NCI-H1092 (cell line): ENCODE results near the gene DDX39B.
"Not testable (repeated sequence)": the region's sequence is repeated elsewhere in the genome, so short reads cannot be mapped to it uniquely, and the experiment has no call there.

Experiments used
- DNase-seq: peaks from one replicate; lab custom pipeline; 2025; lab: John Stamatoyannopoulos, UW

Gene DDX39B

GRCh38 chr6:31575952-31576685 lies 34.3 kb upstream of the DDX39B start:
- no peak for DNase-seq

- DNase-seq = no peak
These were observed 33.6 kb upstream of the DDX39B start, which contains the start of gene TNF for GRCh38 chr6:31575335-31575901. Gene TNF, plus strand, starts transcription at chr6:31575565. Its CDS starts 177 bp downstream, at chr6:31575742.

- DNase-seq = no peak
These were observed 32.6 kb upstream of the DDX39B start for GRCh38 chr6:31574106-31575061.

GRCh38 chr6:31573239-31574105 lies 31.7 kb upstream of the DDX39B start:
- DNase-seq = no peak

- DNase-seq = no peak
These were observed 30.5 kb upstream of the DDX39B start, which contains the start of gene LTA for GRCh38 chr6:31572041-31572911. Gene LTA, plus strand, starts transcription at chr6:31572289. Its CDS starts 454 bp downstream, at chr6:31572743.

GRCh38 chr6:31569861-31570536 lies 28.2 kb upstream of the DDX39B start:
- no peak for DNase-seq

GRCh38 chr6:31568537-31568961 lies 26.7 kb upstream of the DDX39B start:
- DNase-seq = no peak

- DNase-seq = no peak
These were observed 25.9 kb upstream of the DDX39B start for GRCh38 chr6:31567531-31568370.

- DNase-seq = no peak
These were observed 18.9 kb upstream of the DDX39B start for GRCh38 chr6:31560697-31561058.

GRCh38 chr6:31559958-31560696 lies 18.3 kb upstream of the DDX39B start:
- DNase-seq = no peak

GRCh38 chr6:31559606-31559957 lies 17.8 kb upstream of the DDX39B start:
- DNase-seq = no peak

- DNase-seq = no peak
These were observed 17.1 kb upstream of the DDX39B start for GRCh38 chr6:31558631-31559500.

- DNase-seq = no peak
These were observed 16.5 kb upstream of the DDX39B start for GRCh38 chr6:31558318-31558625.

- no peak for DNase-seq
These were observed 15.9 kb upstream of the DDX39B start for GRCh38 chr6:31557443-31558317.

GRCh38 chr6:31556307-31556706 lies 14.5 kb upstream of the DDX39B start:
- DNase-seq = no peak

- DNase-seq = not testable (repeated sequence)
These were observed 9.6 kb upstream of the DDX39B start for GRCh38 chr6:31551371-31551770.

- no peak for DNase-seq
These were observed 6.7 kb upstream of the DDX39B start for GRCh38 chr6:31548544-31548873.
